GM19193 (cell line): ENCODE results near the gene DRG2.

Experiments used
- POLR2A ChIP-seq: IDR thresholded peaks from 4 replicates; pipeline ENCODE4 v1.6.1; 2011; ENCODE audit not compliant: insufficient read depth, insufficient read length; ENCODE audit errors: extremely low read depth

Gene DRG2

DNA sequence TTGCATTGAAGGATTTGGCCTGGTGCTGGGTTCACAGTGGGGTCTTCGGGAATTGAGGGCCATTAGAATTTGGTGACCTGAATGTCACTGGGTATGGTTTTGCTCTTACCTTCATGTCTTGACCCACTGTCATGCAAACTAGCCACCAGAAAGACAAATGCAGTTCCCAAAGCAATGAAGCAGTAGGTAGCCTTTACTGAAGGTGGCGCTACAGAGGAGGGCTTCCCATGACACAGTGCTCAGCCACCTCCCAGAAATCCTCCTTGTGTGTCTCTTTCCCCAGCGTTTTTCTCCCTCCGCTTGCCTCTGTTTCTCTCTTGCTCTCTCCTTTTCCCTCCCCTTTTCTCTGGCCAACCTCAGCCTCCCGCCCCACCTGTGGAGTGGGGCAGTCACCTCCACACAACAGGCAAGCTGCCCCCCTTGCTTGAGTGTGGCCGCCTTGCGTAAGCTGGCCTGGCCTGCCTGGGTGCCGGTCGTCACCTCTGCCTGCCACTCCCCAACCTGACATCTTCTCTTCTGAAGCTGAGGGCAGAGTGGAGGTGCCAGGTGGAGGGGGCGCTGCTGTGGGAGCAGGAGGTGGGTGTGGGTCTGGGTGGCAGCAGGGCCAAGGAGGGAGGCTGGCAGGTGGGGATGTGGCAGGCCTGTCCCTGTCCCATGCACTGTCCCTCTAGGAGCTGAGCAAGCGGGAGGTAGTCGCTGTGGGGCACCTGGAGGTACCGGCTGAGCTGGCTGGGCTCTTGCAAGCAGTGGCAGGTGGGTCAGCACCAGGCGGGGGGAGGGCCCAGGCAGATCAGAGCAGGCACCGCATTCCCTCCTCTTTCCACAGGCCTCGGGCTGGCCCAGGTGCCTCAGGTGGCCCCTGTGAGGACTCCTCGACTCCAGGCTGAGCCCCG, 55.5 kb downstream of the DRG2 start:
- no peak for TF ChIP-seq POLR2A

DNA sequence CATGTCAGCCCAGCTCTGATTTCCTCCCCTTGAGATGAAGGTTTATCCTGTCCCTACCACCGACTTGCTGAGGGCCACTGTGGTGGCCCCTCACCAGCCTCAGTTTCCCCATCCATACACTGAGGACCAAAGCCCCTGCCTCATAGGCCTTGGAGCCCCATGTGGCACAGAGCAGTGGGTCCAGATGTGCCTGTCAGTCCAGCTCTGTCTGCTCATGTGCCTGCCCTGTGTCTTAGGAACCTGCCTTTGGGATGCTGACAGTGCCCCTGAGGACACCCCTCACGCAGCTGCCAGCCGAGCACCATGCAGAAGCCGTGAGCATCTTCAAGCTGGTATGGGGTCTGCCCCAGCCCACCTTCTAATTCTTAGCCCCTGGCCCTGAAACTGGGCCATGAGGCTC, 56.5 kb downstream of the DRG2 start:
- TF ChIP-seq POLR2A, result no peak

DNA sequence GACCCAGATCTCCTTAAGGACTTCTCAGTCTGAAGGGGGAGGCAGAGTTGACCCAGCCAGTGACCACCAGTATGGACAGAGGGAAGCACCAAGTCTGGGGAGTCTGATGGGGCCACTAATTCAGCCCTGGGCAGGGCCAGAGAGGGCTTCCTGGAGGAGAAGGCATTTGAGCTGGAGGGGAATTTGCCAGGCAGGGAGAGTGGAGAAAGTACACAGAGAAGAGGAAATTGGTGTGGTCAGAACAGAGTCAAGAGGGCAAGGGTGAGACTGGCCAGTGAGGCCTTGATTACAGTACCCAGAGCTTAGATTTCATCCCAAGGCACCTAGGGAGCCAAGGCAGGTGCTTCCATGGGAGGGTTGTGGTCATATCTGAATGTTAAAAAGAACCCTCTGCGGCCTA, 57.1 kb downstream of the DRG2 start:
- no peak for TF ChIP-seq POLR2A

DNA sequence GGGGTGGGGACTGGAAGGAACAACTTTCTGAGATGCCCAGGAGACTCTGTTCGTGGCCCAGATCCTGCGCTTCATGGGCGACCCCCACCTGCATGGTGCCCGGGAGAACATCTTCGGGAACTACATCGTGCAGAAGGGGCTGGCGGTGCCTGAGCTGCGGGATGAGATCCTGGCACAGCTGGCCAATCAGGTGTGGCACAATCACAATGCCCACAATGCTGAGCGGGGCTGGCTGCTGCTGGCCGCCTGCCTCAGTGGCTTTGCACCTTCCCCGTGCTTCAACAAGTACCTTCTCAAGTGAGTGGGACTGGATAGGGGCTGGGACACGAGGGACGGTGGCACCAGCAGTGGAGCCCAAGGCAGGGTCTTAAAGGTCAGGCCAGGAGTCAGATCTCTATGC, 58.1 kb downstream of the DRG2 start:
- TF ChIP-seq POLR2A, result no peak

GRCh38 chr17:18146259-18146658, 58.5 kb downstream of the DRG2 start:
- no peak for TF ChIP-seq POLR2A

GRCh38 chr17:18146980-18147379, 59.2 kb downstream of the DRG2 start:
- no peak for TF ChIP-seq POLR2A

GRCh38 chr17:18148586-18148985, 60.8 kb downstream of the DRG2 start:
- TF ChIP-seq POLR2A, result no peak

- no peak for TF ChIP-seq POLR2A
Observed at GRCh38 chr17:18151290-18151689, 63.5 kb downstream of the DRG2 start.

DNA sequence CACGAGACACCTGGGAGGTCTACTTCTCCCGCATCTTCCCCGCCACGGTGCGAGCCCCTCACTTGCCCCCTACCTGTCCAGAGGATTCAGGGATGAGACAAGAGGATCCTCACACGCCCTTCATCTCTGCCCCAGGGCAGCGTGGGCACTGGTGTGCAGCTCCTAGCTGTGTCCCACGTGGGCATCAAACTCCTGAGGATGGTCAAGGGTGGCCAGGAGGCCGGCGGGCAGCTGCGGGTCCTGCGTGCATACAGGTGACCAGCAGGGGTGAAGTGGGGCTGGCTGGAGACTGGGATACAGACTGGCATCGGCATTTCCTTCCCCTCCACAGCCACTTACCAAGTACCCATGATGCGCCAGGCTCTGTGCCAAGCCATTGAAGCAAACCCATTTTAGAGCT, 67.4 kb downstream of the DRG2 start:
- no peak for TF ChIP-seq POLR2A

DNA sequence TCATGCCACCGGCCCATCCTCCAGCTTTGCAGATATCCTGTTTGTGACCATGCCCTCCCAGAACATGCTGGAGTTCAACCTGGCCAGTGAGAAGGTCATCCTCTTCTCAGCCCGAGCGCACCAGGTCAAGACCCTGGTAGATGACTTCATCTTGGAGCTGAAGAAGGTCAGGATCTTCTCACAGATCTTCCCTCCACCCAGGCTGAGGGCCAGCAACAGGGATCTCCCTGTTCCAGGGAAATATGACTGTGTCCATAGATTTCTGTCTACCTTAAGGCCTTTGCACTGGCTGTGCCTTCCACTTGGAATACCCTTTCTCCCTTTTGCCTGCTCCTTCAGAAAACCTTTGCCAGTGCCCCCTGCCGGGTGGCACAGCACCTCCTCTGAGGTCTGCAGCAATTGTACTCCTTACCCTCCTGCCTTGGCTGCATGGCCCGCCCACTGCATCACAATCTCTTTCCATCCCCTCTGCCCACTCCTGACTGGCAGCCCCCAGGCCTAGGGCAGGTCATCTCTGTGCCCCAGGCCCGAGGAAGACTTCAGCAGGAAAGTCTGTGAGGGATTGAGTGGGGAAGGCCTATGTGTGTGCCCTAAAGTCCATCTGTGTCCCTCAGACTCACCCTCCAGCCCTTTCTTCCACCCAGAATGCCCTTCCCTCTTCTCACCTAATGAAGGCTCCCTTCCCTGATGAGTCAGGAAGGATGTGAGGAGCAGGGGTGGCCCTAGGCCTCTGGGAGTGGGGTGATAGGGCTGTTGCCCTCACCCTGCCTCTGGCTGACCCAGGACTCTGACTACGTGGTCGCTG, 68.6 kb downstream of the DRG2 start:
- TF ChIP-seq POLR2A, result no peak

DNA sequence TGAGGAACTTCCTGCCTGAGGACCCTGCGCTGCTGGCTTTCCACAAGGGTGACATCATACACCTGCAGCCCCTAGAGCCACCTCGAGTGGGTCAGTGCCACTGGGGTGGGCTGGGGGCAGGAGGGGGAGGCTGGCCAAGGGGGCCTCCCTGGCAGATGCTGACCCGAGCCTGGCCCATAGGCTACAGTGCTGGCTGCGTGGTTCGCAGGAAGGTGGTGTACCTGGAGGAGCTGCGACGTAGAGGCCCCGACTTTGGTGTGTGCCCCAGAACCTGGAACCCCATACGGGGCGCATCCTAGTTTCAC, 69.2 kb downstream of the DRG2 start:
- no peak for TF ChIP-seq POLR2A
